Common myeloid progenitor, CD34-positive (primary cell): ENCODE measurements around the gene ARHGAP10. TPM values are rescaled to one million over a fixed set of nuclear protein-coding genes. Genes with fewer than 3 reads are reported as not detected.
A peak's percentile ranks its signal among the peaks of the same experiment; 100 is the strongest.

ENCODE experiments used
- CTCF ChIA-PET: fragments of 350-600 bp; sonication (Branson Sonifier 250); formaldehyde crosslinking; loops from one replicate; lab custom pipeline; 2021; ENCODE audit warnings: antibody characterized with exemption; lab: Charles Lee
- POLR2A ChIA-PET: fragments of 350-600 bp; sonication (Branson Sonifier 250); formaldehyde crosslinking; loops from one replicate; lab custom pipeline; 2021; ENCODE audit warnings: antibody characterized with exemption; lab: Charles Lee
- DNase-seq, 3 donors: peaks; one replicate each; pipeline versions ENCODE4 v3.0.0 to v3.0.0-alpha.2; 2013
- H3K27ac ChIP-seq, 2 experiments: 1 replicate in 1 of 2; 2 replicates in 1 of 2; pipeline ENCODE4 v1.7.0; 2013; ENCODE audit warnings: inconsistent platforms in 2 of 2, low read length in 2 of 2, mild to moderate bottlenecking in 2 of 2, low read depth in 1 of 2, moderate library complexity in 1 of 2; ENCODE audit not compliant: severe bottlenecking in 2 of 2, insufficient read depth in 1 of 2, poor library complexity in 1 of 2
- H3K27me3 ChIP-seq, 5 experiments: replicated peaks in 2 of 5; 1 replicate in 3 of 5; 2 replicates in 2 of 5; pipeline versions ENCODE4 v1.6.1 to v1.7.0; 2013; ENCODE audit warnings: low read length in 4 of 5, mild to moderate bottlenecking in 2 of 5, moderate library complexity in 2 of 5, inconsistent platforms in 1 of 5; ENCODE audit not compliant: insufficient read depth in 5 of 5, control insufficient read depth in 4 of 5
- H3K36me3 ChIP-seq, 4 experiments: 1 replicate in 2 of 4; 2 replicates in 2 of 4; pipeline versions ENCODE4 v1.6.1 to v1.7.0; 2013; ENCODE audit warnings: low read length in 3 of 4, control low read depth in 1 of 4, mild to moderate bottlenecking in 1 of 4; ENCODE audit not compliant: control insufficient read depth in 4 of 4, insufficient read depth in 4 of 4
- H3K4me1 ChIP-seq, 4 experiments: 1 replicate in 3 of 4; 2 replicates in 1 of 4; pipeline versions ENCODE4 v1.6.1 to v1.7.1; 2013; ENCODE audit warnings: low read length in 3 of 4, mild to moderate bottlenecking in 3 of 4, control low read depth in 1 of 4, inconsistent platforms in 1 of 4, moderate library complexity in 1 of 4; ENCODE audit not compliant: control insufficient read depth in 4 of 4, insufficient read depth in 4 of 4; ENCODE audit errors: control extremely low read depth in 1 of 4
- H3K4me3 ChIP-seq, 7 experiments: 1 replicate in 4 of 7; 2 replicates in 3 of 7; pipeline versions ENCODE4 v1.5.1 to v1.7.0; 2013; ENCODE audit warnings: mild to moderate bottlenecking in 7 of 7, low read length in 6 of 7, moderate library complexity in 6 of 7, inconsistent platforms in 2 of 7, low read depth in 2 of 7, control low read depth in 1 of 7; ENCODE audit not compliant: insufficient read depth in 4 of 7, control insufficient read depth in 1 of 7; ENCODE audit errors: extremely low read depth in 1 of 7
- H3K9me3 ChIP-seq, 5 experiments: 1 replicate in 4 of 5; 2 replicates in 1 of 5; pipeline versions ENCODE4 v1.6.1 to v1.7.1; 2013; ENCODE audit warnings: low read length in 4 of 5, mild to moderate bottlenecking in 2 of 5, inconsistent platforms in 1 of 5, low read depth in 1 of 5, moderate library complexity in 1 of 5; ENCODE audit not compliant: control insufficient read depth in 4 of 5, insufficient read depth in 2 of 5; ENCODE audit errors: control extremely low read depth in 1 of 5
- WGBS: methylation state at CpG from one replicate; pipeline ENCODE4 v1.1.5; 2013; ENCODE audit not compliant: insufficient coverage; 5-methylcytosine and 5-hydroxymethylcytosine counted together
- polyA plus RNA-seq: library from polyadenylated mRNA; unstranded; fragments of 120-200 nt; gene quantifications from one replicate; pipeline ENCODE4 v1.2.1, GENCODE V29; 2013

Gene ARHGAP10
- 4.0 TPM for polyA plus RNA-seq

- WGBS = under 1% methylated on average over 96 of the region's 106 CpGs
- Histone ChIP-seq H3K9me3 (no peaks in the 10 kb centered on the region), H3K27ac (no peak within 1 kb of the TSS), H3K36me3 (no peaks in the 10 kb centered on the region), H3K4me3 (peak within 1 kb of the TSS; percentile 80 to 92 (median 87)), H3K27me3 (peaks cover 0 to 20% (median 5%) of the 10 kb centered on the region in 5 experiments), H3K4me1 (peaks cover 9 to 28% (median 19%) of the 10 kb centered on the region in 4 experiments)
- ChIA-PET CTCF (interaction anchor here (0.6 to 6.6 kb wide), 8 partner anchors 13 to 133 kb away, joined by 3 to 45 read pairs (median 4); partner anchors contain the start of gene TMEM184C), POLR2A (interaction anchor here (0.7 to 0.9 kb wide), 2 partner anchors 10 to 48 kb away, joined by 3 read pairs; partner anchors contain the start of gene PRMT9)
- DNase-seq = peak; percentile 69 to 89 (median 84)
Observed at GRCh38 chr4:147731580-147732517, at the start of gene ARHGAP10. TSS of gene ARHGAP10 (plus strand) at chr4:147732088. CDS start at chr4:147732302, 214 bp downstream.

GRCh38 chr4:147682755-147683154, 49.1 kb upstream of the ARHGAP10 start:
- Histone ChIP-seq H3K4me3 (peak overlapping the region in 5 of 7 experiments; percentile 80 to 98 (median 91)), H3K4me1 (peaks cover 4 to 15% (median 9%) of the 10 kb centered on the region in 4 experiments), H3K27ac (no peak overlapping the region), H3K27me3 (no peaks in the 10 kb centered on the region), H3K36me3 (peaks cover 0 to 16% (median 11%) of the 10 kb centered on the region in 4 experiments), H3K9me3 (no peaks in the 10 kb centered on the region)
- DNase-seq = no peak
- 90% methylated on average over 2 of the region's 3 CpGs for WGBS
- ChIA-PET CTCF (interaction anchor here (1.5 to 4.1 kb wide), 2 partner anchors 9 to 184 kb away, joined by 4 to 26 read pairs; no protein-coding TSS in a partner anchor), POLR2A (no interaction called here)

GRCh38 chr4:147683188-147683591, 48.7 kb upstream of the ARHGAP10 start:
- CTCF ChIA-PET = interaction anchor here (1.3 to 4.1 kb wide), 3 partner anchors 9 to 183 kb away, joined by 3 to 26 read pairs (median 4); no protein-coding TSS in a partner anchor
- WGBS = 3% methylated on average over 6 of the region's 10 CpGs

GRCh38 chr4:147683717-147684700, 47.9 kb upstream of the ARHGAP10 start, which contains the start of gene PRMT9:
TSS of gene PRMT9 (minus strand) at chr4:147684163. CDS start at chr4:147683987, 176 bp downstream.
- ChIA-PET CTCF (interaction anchor here (0.5 to 4.1 kb wide), 5 partner anchors 10 to 183 kb away, joined by 3 to 26 read pairs (median 3); no protein-coding TSS in a partner anchor), POLR2A (interaction anchor here (0.5 to 1.0 kb wide), 7 partner anchors 11 to 94 kb away, joined by 3 to 4 read pairs (median 3); partner anchors contain the start of genes ARHGAP10 and TMEM184C)
- peak; percentile 89 to 90 (median 89) for DNase-seq
- Histone ChIP-seq H3K4me1 (peaks cover 4 to 21% (median 11%) of the 10 kb centered on the region in 4 experiments), H3K27ac (peak within 1 kb of the TSS; percentile 84 to 92), H3K36me3 (peaks cover 0 to 8% (median 4%) of the 10 kb centered on the region in 4 experiments), H3K27me3 (no peaks in the 10 kb centered on the region), H3K9me3 (no peaks in the 10 kb centered on the region), H3K4me3 (peak within 1 kb of the TSS; percentile 80 to 98 (median 91))
- whole genome bisulfite sequencing = under 1% methylated on average over 58 of the region's 69 CpGs

More at GRCh38 chr4:147683188-147683591, 48.7 kb upstream of the ARHGAP10 start:
- H3K27ac ChIP-seq = peak overlapping the region in 1 of 2 experiments; percentile 92
- peak overlapping the region; percentile 80 to 98 (median 91) for H3K4me3 ChIP-seq
- no peaks in the 10 kb centered on the region for H3K27me3 ChIP-seq
- H3K4me1 ChIP-seq = peaks cover 4 to 15% (median 9%) of the 10 kb centered on the region in 4 experiments
- peak; percentile 19 to 60 (median 52) for DNase-seq
- H3K36me3 ChIP-seq = peaks cover 0 to 16% (median 11%) of the 10 kb centered on the region in 4 experiments
- H3K9me3 ChIP-seq = no peaks in the 10 kb centered on the region
- POLR2A ChIA-PET = interaction anchor here (1.0 kb wide), 1 partner anchor 66 kb away, joined by 3 read pairs; the partner anchor contains the start of gene TMEM184C

GRCh38 chr4:147689067-147689466, 42.8 kb upstream of the ARHGAP10 start:
- POLR2A ChIA-PET = no interaction called here
- 12% methylated on average over 3 of the region's 4 CpGs for WGBS
- peak; percentile 18 to 80 (median 74) for DNase-seq
- no peak overlapping the region for H3K4me3 ChIP-seq
- no peaks in the 10 kb centered on the region for H3K9me3 ChIP-seq
- peaks cover 0 to 25% (median 6%) of the 10 kb centered on the region in 4 experiments for H3K4me1 ChIP-seq
- no peak overlapping the region for H3K27ac ChIP-seq
- H3K36me3 ChIP-seq = no peaks in the 10 kb centered on the region
- CTCF ChIA-PET = interaction anchor here (1.0 to 1.3 kb wide), 3 partner anchors 12 to 178 kb away, joined by 3 read pairs; no protein-coding TSS in a partner anchor
- no peaks in the 10 kb centered on the region for H3K27me3 ChIP-seq

GRCh38 chr4:147691820-147692219, 40.1 kb upstream of the ARHGAP10 start:
- no peak overlapping the region for H3K27ac ChIP-seq
- POLR2A ChIA-PET = no interaction called here
- DNase-seq = no peak
- CTCF ChIA-PET = no interaction called here
- H3K27me3 ChIP-seq = no peaks in the 10 kb centered on the region
- H3K36me3 ChIP-seq = no peaks in the 10 kb centered on the region
- no peak overlapping the region for H3K4me3 ChIP-seq
- no peaks in the 10 kb centered on the region for H3K9me3 ChIP-seq
- no CpG with 5 or more reads among the region's 2 CpGs for WGBS
- peaks cover 0 to 21% (median 4%) of the 10 kb centered on the region in 4 experiments for H3K4me1 ChIP-seq
